A673 (cell line): Measurements from ENCODE around the gene RNF213. TPM values are rescaled to one million over a fixed set of nuclear protein-coding genes. Genes with fewer than 3 reads are reported as not detected.

Experiments
- BruUV-seq: library from RNA; stranded (reverse); fragments of 400-500 nt; replicated peaks from 2 replicates; lab custom pipeline; 2021; lab: Mats Ljungman, UMichigan
- CTCF ChIA-PET: fragments of 300-600 bp; sonication (Branson Sonifier 250); formaldehyde crosslinking; loops from one replicate; lab custom pipeline; 2022; ENCODE audit warnings: antibody characterized with exemption; lab: Charles Lee
- POLR2A ChIA-PET: fragments of 300-600 bp; sonication (Branson Sonifier 250); formaldehyde crosslinking; loops from one replicate; lab custom pipeline; 2022; ENCODE audit warnings: antibody characterized with exemption; ENCODE audit not compliant: low non-redundant PET; lab: Charles Lee
- DNase-seq: peaks from one replicate; pipeline ENCODE4 v3.0.0-alpha.2; 2015; ENCODE audit warnings: low spot score
- H3K27ac ChIP-seq: fragments of 200-600 bp; sonication (generic); 2 replicates; pipeline ENCODE4 v1.5.1; 2016; ENCODE audit warnings: mixed run types, low read depth, mild to moderate bottlenecking, mixed read lengths, antibody characterized with exemption, low read length; ENCODE audit not compliant: poor library complexity, severe bottlenecking
- H3K27me3 ChIP-seq: fragments of 200-600 bp; sonication (generic); replicated peaks from 2 replicates; pipeline ENCODE4 v1.6.1; 2017; ENCODE audit warnings: mixed run types, low read depth, mild to moderate bottlenecking, mixed read lengths, antibody characterized with exemption, low read length; ENCODE audit not compliant: insufficient read depth, poor library complexity
- H3K36me3 ChIP-seq: fragments of 200-600 bp; sonication (generic); 2 replicates; pipeline ENCODE4 v1.6.1; 2016; ENCODE audit warnings: mixed run types, mild to moderate bottlenecking, mixed read lengths, antibody characterized with exemption, low read length; ENCODE audit not compliant: insufficient read depth, poor library complexity, severe bottlenecking
- H3K4me1 ChIP-seq: fragments of 200-600 bp; sonication (generic); 2 replicates; pipeline ENCODE4 v1.6.1; 2017; ENCODE audit warnings: mixed run types, mild to moderate bottlenecking, mixed read lengths, antibody characterized with exemption, low read length; ENCODE audit not compliant: insufficient read depth, poor library complexity, severe bottlenecking
- H3K4me3 ChIP-seq: fragments of 200-600 bp; sonication (generic); 2 replicates; pipeline ENCODE4 v1.5.1; 2016; ENCODE audit warnings: low read depth, mixed run types, mild to moderate bottlenecking, mixed read lengths, low read length; ENCODE audit not compliant: poor library complexity, severe bottlenecking
- H3K9me3 ChIP-seq: fragments of 200-600 bp; sonication (generic); 2 replicates; pipeline ENCODE4 v1.6.1; 2016; ENCODE audit warnings: mixed run types, low read depth, mild to moderate bottlenecking, mixed read lengths, antibody characterized with exemption, low read length; ENCODE audit not compliant: poor library complexity, severe bottlenecking
- EZH2 ChIP-seq: fragments of 200-600 bp; sonication (generic); IDR thresholded peaks from 2 replicates; pipeline ENCODE4 v1.6.1; 2017; ENCODE audit warnings: borderline replicate concordance, low read depth, mild to moderate bottlenecking, mixed read lengths, antibody characterized with exemption, low read length; ENCODE audit not compliant: poor library complexity, severe bottlenecking
- intact Hi-C: fragments of 100-400 bp; cut with micrococcal nuclease; formaldehyde crosslinking; loops from one replicate; pipeline ENCODE4 v1.10.0; 2022; ENCODE audit not compliant: unreplicated experiment
- total RNA-seq: library from RNA; stranded (reverse); gene quantifications from 2 replicates; pipeline ENCODE4 v1.2.3, GENCODE V29; 2021
- TF ChIP-seq, protein P1 (sequence below): fragments of 300-800, 200-600 bp; sonication (generic); conservative IDR thresholded peaks from 2 replicates; pipeline ENCODE4 v1.5.1; 2017; ENCODE audit warnings: low read depth, mild to moderate bottlenecking, antibody characterized with exemption, low read length, moderate library complexity, mixed read lengths

Gene RNF213
- total RNA-seq, 1 experiment from 2014 or later = 78.0 TPM

DNA sequence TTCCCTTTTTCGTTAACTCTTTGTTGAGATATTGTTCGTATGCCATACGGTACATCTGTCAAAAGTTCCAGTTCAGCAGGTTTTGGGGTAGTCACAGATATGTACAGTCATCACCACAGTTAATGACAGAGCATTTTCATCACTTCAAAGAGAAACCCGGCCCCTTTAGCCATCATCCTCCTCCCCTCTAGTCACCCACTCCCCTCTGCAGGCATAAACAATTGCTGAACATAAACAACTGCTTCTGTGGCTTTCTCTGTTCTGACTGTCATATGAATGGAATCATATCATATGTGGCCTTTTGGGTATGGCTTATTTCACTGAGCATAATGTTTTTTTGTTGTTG is 59.3 kb downstream of the RNF213 start:
- CTCF ChIA-PET = no interaction called here
- TF ChIP-seq, protein P1, sequence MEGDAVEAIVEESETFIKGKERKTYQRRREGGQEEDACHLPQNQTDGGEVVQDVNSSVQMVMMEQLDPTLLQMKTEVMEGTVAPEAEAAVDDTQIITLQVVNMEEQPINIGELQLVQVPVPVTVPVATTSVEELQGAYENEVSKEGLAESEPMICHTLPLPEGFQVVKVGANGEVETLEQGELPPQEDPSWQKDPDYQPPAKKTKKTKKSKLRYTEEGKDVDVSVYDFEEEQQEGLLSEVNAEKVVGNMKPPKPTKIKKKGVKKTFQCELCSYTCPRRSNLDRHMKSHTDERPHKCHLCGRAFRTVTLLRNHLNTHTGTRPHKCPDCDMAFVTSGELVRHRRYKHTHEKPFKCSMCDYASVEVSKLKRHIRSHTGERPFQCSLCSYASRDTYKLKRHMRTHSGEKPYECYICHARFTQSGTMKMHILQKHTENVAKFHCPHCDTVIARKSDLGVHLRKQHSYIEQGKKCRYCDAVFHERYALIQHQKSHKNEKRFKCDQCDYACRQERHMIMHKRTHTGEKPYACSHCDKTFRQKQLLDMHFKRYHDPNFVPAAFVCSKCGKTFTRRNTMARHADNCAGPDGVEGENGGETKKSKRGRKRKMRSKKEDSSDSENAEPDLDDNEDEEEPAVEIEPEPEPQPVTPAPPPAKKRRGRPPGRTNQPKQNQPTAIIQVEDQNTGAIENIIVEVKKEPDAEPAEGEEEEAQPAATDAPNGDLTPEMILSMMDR = no peak
- no peak for TF ChIP-seq EZH2
- H3K27me3 ChIP-seq = no peaks in the 10 kb centered on the region
- H3K9me3 ChIP-seq = peaks cover 6% of the 10 kb centered on the region
- no peaks in the 10 kb centered on the region for H3K4me1 ChIP-seq
- POLR2A ChIA-PET = no interaction called here
- intact Hi-C loops = no loop called here
- no TSS peak for BruUV-seq
- H3K36me3 ChIP-seq = peaks cover 23% of the 10 kb centered on the region
- no peak overlapping the region for H3K27ac ChIP-seq
- no peak for DNase-seq
- no peak overlapping the region for H3K4me3 ChIP-seq

DNA sequence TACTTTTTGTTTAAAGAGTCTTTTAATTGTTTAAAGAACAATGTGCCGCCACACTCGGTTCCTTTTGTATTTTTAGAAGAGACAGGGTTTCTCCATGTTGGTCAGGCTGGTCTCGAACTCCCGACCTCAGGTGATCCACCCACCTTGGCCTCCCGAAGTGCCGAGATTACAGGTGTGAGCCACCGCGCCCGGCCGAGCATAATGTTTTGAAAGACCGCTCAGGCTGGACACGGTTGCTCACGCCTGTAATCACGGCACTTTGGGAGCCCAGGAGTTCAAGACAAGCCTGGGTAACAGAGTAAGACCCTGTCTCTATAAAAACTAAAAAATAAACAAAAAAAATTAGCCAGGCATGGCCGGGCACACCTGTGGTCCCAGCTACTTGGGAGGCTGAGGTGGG is 59.8 kb downstream of the RNF213 start:
- ChIA-PET POLR2A (no interaction called here), CTCF (no interaction called here)
- H3K9me3 ChIP-seq = peaks cover 6% of the 10 kb centered on the region
- no peaks in the 10 kb centered on the region for H3K4me1 ChIP-seq
- no peak overlapping the region for H3K27ac ChIP-seq
- intact Hi-C loops = no loop called here
- H3K27me3 ChIP-seq = no peaks in the 10 kb centered on the region
- no peak for DNase-seq
- H3K4me3 ChIP-seq = no peak overlapping the region
- TF ChIP-seq EZH2 = no peak
- TF ChIP-seq, protein P1 = no peak
- peaks cover 26% of the 10 kb centered on the region for H3K36me3 ChIP-seq
- no TSS peak for BruUV-seq

DNA sequence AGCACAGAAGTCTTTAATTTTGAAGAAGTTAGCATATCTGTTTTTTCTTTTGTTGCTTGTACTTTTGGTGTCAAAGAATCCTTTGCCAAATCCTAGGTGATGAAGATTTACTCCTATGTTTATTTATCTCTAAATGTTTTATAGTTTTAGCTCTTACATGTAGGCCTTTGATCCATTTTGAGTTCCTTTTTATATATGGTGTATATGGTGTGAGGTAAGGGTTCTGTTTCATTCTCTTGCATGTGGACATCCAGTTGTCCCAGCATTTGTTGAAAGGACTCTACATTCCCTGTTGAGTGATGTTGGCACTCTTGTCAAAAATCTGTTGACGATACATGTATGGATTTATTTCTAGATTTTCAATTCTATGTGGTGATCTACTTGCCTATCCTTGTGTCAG is 62.2 kb downstream of the RNF213 start:
- no TSS peak for BruUV-seq
- peaks cover 29% of the 10 kb centered on the region for H3K36me3 ChIP-seq
- POLR2A ChIA-PET = no interaction called here

More for the DNA sequence above, 62.2 kb downstream of the RNF213 start:
- TF ChIP-seq, protein P1 = no peak
- no peak for TF ChIP-seq EZH2
- no peaks in the 10 kb centered on the region for H3K4me1 ChIP-seq
- peaks cover 6% of the 10 kb centered on the region for H3K9me3 ChIP-seq
- H3K4me3 ChIP-seq = no peak overlapping the region
- H3K27me3 ChIP-seq = no peaks in the 10 kb centered on the region
- no peak overlapping the region for H3K27ac ChIP-seq
- CTCF ChIA-PET = no interaction called here
- intact Hi-C loops = no loop called here
- no peak for DNase-seq
